Stimulated activated CD4-positive, alpha-beta T cell treated with anti-CD3 and anti-CD28 coated beads, Interleukin-12 subunit alpha, Interleukin-12 subunit beta, amount 100 ng/mL, for 48 hours (primary cell): ENCODE data around the gene PCGF1.

Experiments
- DNase-seq, 3 donors: peaks; one replicate each; pipeline ENCODE4 v3.0.0-alpha.2; 2020; ENCODE audit warnings: low read depth in 2 of 3, low spot score in 1 of 3

PCGF1 gene

GRCh38 chr2:74507145-74507925, at the start of gene PCGF1:
Gene PCGF1, minus strand, starts transcription at chr2:74507695. Its CDS starts 27 bp downstream, at chr2:74507668.
- peak; percentile 95 to 99 (median 99) for DNase-seq

- no peak for DNase-seq
Measured at GRCh38 chr2:74556831-74557370, 49.4 kb upstream of the PCGF1 start.

- no peak for DNase-seq
Measured at GRCh38 chr2:74556159-74556558, 48.7 kb upstream of the PCGF1 start.

GRCh38 chr2:74555610-74556103, 48.2 kb upstream of the PCGF1 start:
- no peak for DNase-seq

GRCh38 chr2:74554820-74555531, 47.5 kb upstream of the PCGF1 start:
- DNase-seq, result no peak

GRCh38 chr2:74553892-74554819, 46.7 kb upstream of the PCGF1 start, which contains the start of the genes DOK1 and LOXL3:
Gene DOK1, plus strand, starts transcription at chr2:74554720. Its CDS starts 35 bp downstream, at chr2:74554755.
Gene LOXL3, minus strand, starts transcription at chr2:74553942. Its CDS starts 1,308 bp downstream, at chr2:74552634.
- peak; percentile 71 to 86 (median 80) for DNase-seq

- no peak for DNase-seq
Measured at GRCh38 chr2:74552914-74553811, 45.7 kb upstream of the PCGF1 start.

- no peak for DNase-seq
Measured at GRCh38 chr2:74551942-74552913, 44.7 kb upstream of the PCGF1 start.

GRCh38 chr2:74551530-74551929, 44.0 kb upstream of the PCGF1 start:
- DNase-seq, result no peak

- DNase-seq, result no peak
Measured at GRCh38 chr2:74550231-74550630, 42.7 kb upstream of the PCGF1 start.

GRCh38 chr2:74548900-74549826, 41.7 kb upstream of the PCGF1 start:
- DNase-seq, result peak in 1 of 3 donors; percentile 24

- no peak for DNase-seq
Measured at GRCh38 chr2:74548285-74548899, 40.9 kb upstream of the PCGF1 start.

- DNase-seq, result no peak
Measured at GRCh38 chr2:74546004-74546403, 38.5 kb upstream of the PCGF1 start.

- no peak for DNase-seq
Measured at GRCh38 chr2:74544634-74545033, 37.1 kb upstream of the PCGF1 start.

- DNase-seq, result no peak
Measured at GRCh38 chr2:74542978-74543377, 35.5 kb upstream of the PCGF1 start.

GRCh38 chr2:74540291-74540690, 32.8 kb upstream of the PCGF1 start:
- no peak for DNase-seq

GRCh38 chr2:74538881-74539339, 31.4 kb upstream of the PCGF1 start:
- DNase-seq, result no peak
